ENCODE results near the gene MEIS1. TPM values are rescaled to one million over a fixed set of nuclear protein-coding genes. Genes with fewer than 3 reads are reported as not detected.

The MEIS1 gene
- polyA plus RNA-seq, 1 donor (not counting 4 experiments of a cell fraction or from before 2014, with no cell fraction given): 3.1 TPM

DNA sequence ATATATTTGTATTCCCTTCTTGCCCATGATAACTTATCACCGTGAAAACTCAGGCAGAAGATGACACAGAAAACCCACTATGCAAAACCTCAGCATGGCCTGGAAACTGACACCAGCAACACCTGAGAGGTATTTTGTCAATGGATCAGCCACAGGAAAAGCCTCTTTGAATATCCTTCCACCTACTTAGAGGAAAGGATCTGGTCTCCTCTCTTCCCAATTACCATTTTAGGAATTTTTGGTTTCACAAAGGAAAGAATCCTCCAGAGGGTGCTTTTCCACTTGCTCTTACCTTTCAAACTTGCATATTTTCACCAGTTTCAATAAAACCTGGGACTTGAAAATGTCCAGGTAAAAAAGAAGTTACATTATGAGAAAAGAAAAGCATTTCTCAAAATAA lies 20.0 kb upstream of the MEIS1 start:
- FAIRE-seq (no peak), DNase-seq (ENCODE audit: low read depth, low spot score) (no peak)
- dilution Hi-C loops (cut with MboI; ENCODE audit: extremely low pct_ligation_motif_present, low sequenced_read_pairs): no loop called here
- Histone ChIP-seq H3K27ac (ENCODE audit: control insufficient read depth, insufficient read depth, low read length) (no peak overlapping the region), H3K36me3 (ENCODE audit: control insufficient read depth in 2 of 2, extremely low read depth in 1 of 2, insufficient read depth in 2 of 2, low read length in 2 of 2) (no peaks in the 10 kb centered on the region), H3K79me2 (ENCODE audit: control insufficient read depth, insufficient read depth, low read length) (no peaks in the 10 kb centered on the region), H3K27me3 (ENCODE audit: control insufficient read depth, extremely low read depth, insufficient read depth, low read length) (no peaks in the 10 kb centered on the region), H3K4me1 (ENCODE audit: control insufficient read depth, extremely low read depth, insufficient read depth, low read length) (no peaks in the 10 kb centered on the region), H3K9ac (ENCODE audit: control insufficient read depth, extremely low read depth, insufficient read depth, low read length) (no peak overlapping the region), H3K4me2 (ENCODE audit: control insufficient read depth, extremely low read depth, insufficient read depth, low read depth, low read length) (no peak overlapping the region), H4K20me1 (ENCODE audit: control insufficient read depth, extremely low read depth, insufficient read depth, low read length) (no peaks in the 10 kb centered on the region), H3K4me3 (ENCODE audit: control insufficient read depth in 2 of 3, extremely low read depth in 1 of 3, insufficient read depth in 2 of 3, low read depth in 1 of 3, low read length in 3 of 3) (no peak overlapping the region), H2AFZ (ENCODE audit: control insufficient read depth, low read length) (no peak overlapping the region), H3K9me3 (ENCODE audit: control insufficient read depth, low read depth, low read length) (no peaks in the 10 kb centered on the region), H3K9me1 (ENCODE audit: control insufficient read depth, extremely low read depth, insufficient read depth, low read length) (no peaks in the 10 kb centered on the region)
- TF ChIP-seq CTCF (optimal IDR thresholded peaks at IDR 0.05 in 1 of 3, IDR thresholded peaks at IDR 0.05 in 1 of 3, conservative IDR thresholded peaks at IDR 0.05 in 1 of 3; ENCODE audit: extremely low read depth in 1 of 3, insufficient read depth in 2 of 3, low read length in 3 of 3): no peak
- TF ChIP-seq EZH2 (IDR thresholded peaks at IDR 0.05; ENCODE audit: low read length): no peak

GRCh38 chr2:66418381-66418780 lies 16.5 kb upstream of the MEIS1 start:
- DNase-seq (ENCODE audit: low read depth, low spot score) (no peak), FAIRE-seq (no peak)
- Histone ChIP-seq H3K9me3 (ENCODE audit: control insufficient read depth, low read depth, low read length) (no peaks in the 10 kb centered on the region), H3K79me2 (ENCODE audit: control insufficient read depth, insufficient read depth, low read length) (no peaks in the 10 kb centered on the region), H3K27ac (ENCODE audit: control insufficient read depth, insufficient read depth, low read length) (no peak overlapping the region), H4K20me1 (ENCODE audit: control insufficient read depth, extremely low read depth, insufficient read depth, low read length) (no peaks in the 10 kb centered on the region), H2AFZ (ENCODE audit: control insufficient read depth, low read length) (no peak overlapping the region), H3K4me3 (ENCODE audit: control insufficient read depth in 2 of 3, extremely low read depth in 1 of 3, insufficient read depth in 2 of 3, low read depth in 1 of 3, low read length in 3 of 3) (no peak overlapping the region), H3K27me3 (ENCODE audit: control insufficient read depth, extremely low read depth, insufficient read depth, low read length) (no peaks in the 10 kb centered on the region), H3K4me1 (ENCODE audit: control insufficient read depth, extremely low read depth, insufficient read depth, low read length) (no peaks in the 10 kb centered on the region), H3K4me2 (ENCODE audit: control insufficient read depth, extremely low read depth, insufficient read depth, low read depth, low read length) (no peak overlapping the region), H3K36me3 (ENCODE audit: control insufficient read depth in 2 of 2, extremely low read depth in 1 of 2, insufficient read depth in 2 of 2, low read length in 2 of 2) (no peaks in the 10 kb centered on the region), H3K9ac (ENCODE audit: control insufficient read depth, extremely low read depth, insufficient read depth, low read length) (no peak overlapping the region), H3K9me1 (ENCODE audit: control insufficient read depth, extremely low read depth, insufficient read depth, low read length) (no peaks in the 10 kb centered on the region)
- no peak for TF ChIP-seq EZH2 (IDR thresholded peaks at IDR 0.05; ENCODE audit: low read length)
- TF ChIP-seq CTCF (optimal IDR thresholded peaks at IDR 0.05 in 1 of 3, IDR thresholded peaks at IDR 0.05 in 1 of 3, conservative IDR thresholded peaks at IDR 0.05 in 1 of 3; ENCODE audit: extremely low read depth in 1 of 3, insufficient read depth in 2 of 3, low read length in 3 of 3): no peak
- dilution Hi-C loops (cut with MboI; ENCODE audit: extremely low pct_ligation_motif_present, low sequenced_read_pairs): no loop called here

Measured in keratinocyte (primary cell).